Body of pancreas (tissue), 4 donors: ENCODE measurements around the gene ATG4C.

Experiments used
- CTCF ChIP-seq, 7 experiments: fragments of 450-650 bp in 4 of 7; fragments of 200-600 bp in 3 of 7; sonication (generic) in 3 of 7; IDR thresholded peaks; one replicate each; pipeline ENCODE4 v1.5.1; 2016 to 2019; ENCODE audit warnings: antibody characterized with exemption in 7 of 7
- POLR2A ChIP-seq, 3 donors: fragments of 450-650 bp; IDR thresholded peaks; one replicate each; pipeline ENCODE4 v1.6.1; 2016; ENCODE audit warnings: antibody characterized with exemption in 3 of 3, mild to moderate bottlenecking in 2 of 3

GRCh38 chr1:62794053-62794452 is 10.1 kb downstream of the ATG4C start:
- no peak for TF ChIP-seq CTCF (IDR thresholded peaks at IDR 0.05)
- no peak for TF ChIP-seq POLR2A (IDR thresholded peaks at IDR 0.05)
